SK-N-SH (cell line): ENCODE measurements around the gene SIRT5.

Source experiments
- EP300 ChIP-seq, 2 experiments: IDR thresholded peaks; 2 replicates each; pipeline versions ENCODE4 v1.4.0 to v1.6.1; 2012; ENCODE audit warnings: borderline replicate concordance in 1 of 2, low read depth in 1 of 2, low read length in 1 of 2
- EZH2phosphoT487 ChIP-seq: fragments of 200-600 bp; sonication (generic); IDR thresholded peaks from 2 replicates; pipeline ENCODE4 v1.6.1; 2017; ENCODE audit warnings: low read depth, mixed run types, mild to moderate bottlenecking, antibody characterized with exemption, moderate library complexity, borderline replicate concordance
- NRF1 ChIP-seq: IDR thresholded peaks from 2 replicates; pipeline ENCODE4 v1.6.1; 2012; ENCODE audit warnings: low read depth, mild to moderate bottlenecking, low read length
- RFX5 ChIP-seq: IDR thresholded peaks from 2 replicates; pipeline ENCODE4 v1.6.1; 2012; ENCODE audit warnings: mild to moderate bottlenecking, improper control_type of control experiment, low read length
- TEAD4 ChIP-seq: IDR thresholded peaks from 2 replicates; pipeline ENCODE4 v1.4.0; 2012; ENCODE audit warnings: mild to moderate bottlenecking, borderline replicate concordance; ENCODE audit not compliant: insufficient read depth
- TF ChIP-seq, protein P1 (sequence below): fragments of 200-600 bp; sonication (generic); IDR thresholded peaks from 2 replicates; pipeline ENCODE4 v1.6.1; 2017; ENCODE audit warnings: antibody characterized with exemption, mild to moderate bottlenecking, moderate library complexity
- TF ChIP-seq, protein P2 (sequence below): fragments of 150-350 bp; IDR thresholded peaks from 2 replicates; pipeline ENCODE4 v1.6.1; 2017; ENCODE audit warnings: antibody characterized with exemption, low read length, low read depth, borderline replicate concordance
- TF ChIP-seq, protein P3 (sequence below): fragments of 150-350 bp; IDR thresholded peaks from 2 replicates; pipeline ENCODE4 v1.6.1; 2016; ENCODE audit warnings: mild to moderate bottlenecking, low read depth, low read length

DNA sequence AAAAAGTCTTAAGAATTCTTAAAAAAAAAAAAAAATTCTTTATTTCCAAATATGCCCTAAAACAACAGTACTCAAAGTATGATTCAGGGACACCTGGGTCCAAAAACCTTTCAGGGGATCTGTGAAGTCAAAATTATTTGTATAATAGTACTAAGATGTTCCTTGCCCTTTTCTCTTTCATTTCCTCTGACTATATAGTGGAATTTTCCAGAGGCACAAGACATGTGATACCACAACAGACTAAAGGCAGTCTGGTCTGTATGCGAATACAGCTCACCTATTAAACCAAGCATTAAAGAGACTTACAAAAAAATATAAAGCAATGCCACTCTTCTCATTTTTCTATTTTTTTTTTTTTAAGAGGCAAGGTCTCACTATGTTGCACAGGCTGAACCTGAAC is 56.1 kb downstream of the SIRT5 start:
- TF ChIP-seq, protein P1, sequence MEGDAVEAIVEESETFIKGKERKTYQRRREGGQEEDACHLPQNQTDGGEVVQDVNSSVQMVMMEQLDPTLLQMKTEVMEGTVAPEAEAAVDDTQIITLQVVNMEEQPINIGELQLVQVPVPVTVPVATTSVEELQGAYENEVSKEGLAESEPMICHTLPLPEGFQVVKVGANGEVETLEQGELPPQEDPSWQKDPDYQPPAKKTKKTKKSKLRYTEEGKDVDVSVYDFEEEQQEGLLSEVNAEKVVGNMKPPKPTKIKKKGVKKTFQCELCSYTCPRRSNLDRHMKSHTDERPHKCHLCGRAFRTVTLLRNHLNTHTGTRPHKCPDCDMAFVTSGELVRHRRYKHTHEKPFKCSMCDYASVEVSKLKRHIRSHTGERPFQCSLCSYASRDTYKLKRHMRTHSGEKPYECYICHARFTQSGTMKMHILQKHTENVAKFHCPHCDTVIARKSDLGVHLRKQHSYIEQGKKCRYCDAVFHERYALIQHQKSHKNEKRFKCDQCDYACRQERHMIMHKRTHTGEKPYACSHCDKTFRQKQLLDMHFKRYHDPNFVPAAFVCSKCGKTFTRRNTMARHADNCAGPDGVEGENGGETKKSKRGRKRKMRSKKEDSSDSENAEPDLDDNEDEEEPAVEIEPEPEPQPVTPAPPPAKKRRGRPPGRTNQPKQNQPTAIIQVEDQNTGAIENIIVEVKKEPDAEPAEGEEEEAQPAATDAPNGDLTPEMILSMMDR, result no peak
- no peak for TF ChIP-seq EP300 (IDR thresholded peaks at IDR 0.05; ENCODE audit: borderline replicate concordance in 1 of 2, low read depth in 1 of 2, low read length in 1 of 2)
- TF ChIP-seq, protein P2, sequence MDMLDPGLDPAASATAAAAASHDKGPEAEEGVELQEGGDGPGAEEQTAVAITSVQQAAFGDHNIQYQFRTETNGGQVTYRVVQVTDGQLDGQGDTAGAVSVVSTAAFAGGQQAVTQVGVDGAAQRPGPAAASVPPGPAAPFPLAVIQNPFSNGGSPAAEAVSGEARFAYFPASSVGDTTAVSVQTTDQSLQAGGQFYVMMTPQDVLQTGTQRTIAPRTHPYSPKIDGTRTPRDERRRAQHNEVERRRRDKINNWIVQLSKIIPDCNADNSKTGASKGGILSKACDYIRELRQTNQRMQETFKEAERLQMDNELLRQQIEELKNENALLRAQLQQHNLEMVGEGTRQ, result no peak
- no peak for TF ChIP-seq TEAD4
- TF ChIP-seq NRF1, result no peak
- no peak for TF ChIP-seq RFX5
- TF ChIP-seq, protein P3, sequence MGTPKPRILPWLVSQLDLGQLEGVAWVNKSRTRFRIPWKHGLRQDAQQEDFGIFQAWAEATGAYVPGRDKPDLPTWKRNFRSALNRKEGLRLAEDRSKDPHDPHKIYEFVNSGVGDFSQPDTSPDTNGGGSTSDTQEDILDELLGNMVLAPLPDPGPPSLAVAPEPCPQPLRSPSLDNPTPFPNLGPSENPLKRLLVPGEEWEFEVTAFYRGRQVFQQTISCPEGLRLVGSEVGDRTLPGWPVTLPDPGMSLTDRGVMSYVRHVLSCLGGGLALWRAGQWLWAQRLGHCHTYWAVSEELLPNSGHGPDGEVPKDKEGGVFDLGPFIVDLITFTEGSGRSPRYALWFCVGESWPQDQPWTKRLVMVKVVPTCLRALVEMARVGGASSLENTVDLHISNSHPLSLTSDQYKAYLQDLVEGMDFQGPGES, result no peak
- no peak for TF ChIP-seq EZH2phosphoT487
